GM12892 (cell line): ENCODE data around the gene HSF5.

Experiments used
- DNase-seq: peaks from one replicate; pipeline ENCODE4 v3.0.0; 2011; ENCODE audit not compliant: insufficient read length
- FAIRE-seq: peaks from 2 replicates; lab custom pipeline; 2011; peaks lifted over from hg19 to GRCh38; lab: Jason Lieb, UNC
- POLR2A ChIP-seq: IDR thresholded peaks from 2 replicates; pipeline ENCODE4 v1.6.1; 2011; ENCODE audit warnings: low read depth, low read length, control low read depth
- POLR2AphosphoS5 ChIP-seq: IDR thresholded peaks from 2 replicates; pipeline ENCODE4 v1.6.1; 2011; ENCODE audit warnings: low read depth, low read length, control low read depth
- TAF1 ChIP-seq: IDR thresholded peaks from 2 replicates; pipeline ENCODE4 v1.6.1; 2011; ENCODE audit warnings: low read depth, mild to moderate bottlenecking, control low read depth, low read length, borderline replicate concordance

HSF5 gene

DNA sequence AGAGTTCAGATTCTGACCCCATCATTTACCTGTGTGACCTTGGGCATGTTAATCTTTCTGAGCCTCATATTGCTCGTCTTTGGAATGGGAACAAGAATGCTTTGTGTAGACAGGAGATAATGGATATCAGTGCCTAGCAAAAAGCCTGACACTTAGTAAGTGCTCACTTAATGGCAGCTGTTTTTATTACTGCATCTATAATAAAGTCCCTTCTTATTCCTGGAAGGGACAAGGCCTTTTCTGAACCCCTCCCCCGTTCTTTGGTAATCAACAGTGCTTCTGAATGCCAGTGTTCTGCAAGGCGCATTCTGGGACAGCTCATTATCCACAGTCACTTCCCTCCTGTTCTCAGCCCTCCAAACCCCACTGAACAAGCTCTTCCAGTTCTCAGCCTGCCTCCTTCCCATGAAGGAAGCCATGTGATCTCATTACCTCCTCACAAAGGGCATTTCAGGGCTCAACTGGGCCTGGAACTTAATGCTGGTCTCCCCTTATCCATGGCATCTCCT is 111.1 kb downstream of the HSF5 start:
- TF ChIP-seq TAF1 (no peak), POLR2A (no peak), POLR2AphosphoS5 (no peak)
- DNase-seq (no peak), FAIRE-seq (no peak)

DNA sequence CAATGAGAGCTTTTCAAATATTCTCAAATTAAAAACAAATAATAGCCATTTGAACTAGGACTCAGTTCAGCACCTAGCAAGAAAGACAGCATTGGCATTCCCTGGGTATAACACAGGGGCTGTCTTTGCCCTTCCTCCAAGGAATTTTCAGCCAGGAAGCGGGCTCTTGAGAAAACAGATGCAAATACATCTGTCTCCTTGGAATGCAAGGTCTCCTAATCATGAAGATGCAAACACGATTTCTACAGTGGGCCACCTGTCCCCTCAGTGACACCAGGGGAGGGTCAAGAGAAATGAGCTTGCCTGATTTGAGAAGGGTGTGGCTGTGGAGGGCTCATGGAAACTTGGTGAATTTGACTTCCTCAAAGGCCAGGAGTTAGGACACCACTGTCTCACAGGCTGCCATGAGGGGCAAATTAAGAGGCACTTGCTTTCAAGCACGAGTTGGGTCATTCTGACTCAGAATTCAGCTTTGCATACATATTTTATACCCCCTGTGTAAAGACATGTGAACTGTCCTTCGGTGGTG is 111.7 kb downstream of the HSF5 start:
- FAIRE-seq = no peak
- TF ChIP-seq TAF1 (no peak), POLR2A (no peak), POLR2AphosphoS5 (no peak)

DNA sequence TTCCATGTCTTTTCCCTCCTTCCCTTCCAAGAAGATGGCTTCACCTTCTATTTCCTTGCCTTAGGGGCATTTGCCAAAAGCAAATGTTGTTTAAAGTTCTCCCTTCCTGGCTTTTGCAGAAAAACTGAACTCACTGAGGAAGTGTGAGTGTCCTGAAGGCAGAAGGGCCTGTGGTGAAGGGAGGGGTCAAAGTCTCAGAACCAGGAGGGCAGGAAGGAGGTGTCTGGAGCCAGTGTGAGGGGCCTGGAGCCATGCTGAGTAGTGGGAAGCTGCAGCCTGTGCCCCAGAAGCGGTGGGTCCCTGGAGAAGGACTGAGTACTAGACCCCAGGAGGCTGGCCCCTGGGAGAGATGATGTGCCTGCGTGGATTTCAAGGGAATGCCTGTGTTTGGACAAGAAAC is 112.4 kb downstream of the HSF5 start:
- FAIRE-seq (no peak), DNase-seq (no peak)
- TF ChIP-seq TAF1 (no peak), POLR2A (no peak), POLR2AphosphoS5 (no peak)

More for the DNA sequence above, 111.7 kb downstream of the HSF5 start:
- DNase-seq = no peak

DNA sequence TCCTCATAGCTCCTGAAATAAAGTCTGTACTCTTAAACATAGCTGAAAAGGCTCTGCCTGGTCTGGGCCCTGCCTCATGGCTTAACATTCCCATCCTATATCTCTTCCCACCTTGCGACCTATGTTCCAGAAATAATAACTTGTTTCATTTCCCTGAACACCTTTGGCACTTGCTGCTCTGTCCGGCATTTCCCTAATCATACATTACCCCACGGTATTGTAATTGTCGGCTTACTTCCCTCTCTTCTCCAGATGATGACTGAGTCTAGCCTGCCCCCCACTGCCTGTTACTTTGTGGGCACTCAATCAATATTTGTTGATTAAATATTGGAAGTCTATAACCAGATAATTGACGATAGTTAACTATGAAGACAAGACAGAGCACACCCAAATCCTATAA is 113.0 kb downstream of the HSF5 start:
- TF ChIP-seq POLR2AphosphoS5 (no peak), POLR2A (no peak)
- no peak for DNase-seq
- FAIRE-seq = no peak

DNA sequence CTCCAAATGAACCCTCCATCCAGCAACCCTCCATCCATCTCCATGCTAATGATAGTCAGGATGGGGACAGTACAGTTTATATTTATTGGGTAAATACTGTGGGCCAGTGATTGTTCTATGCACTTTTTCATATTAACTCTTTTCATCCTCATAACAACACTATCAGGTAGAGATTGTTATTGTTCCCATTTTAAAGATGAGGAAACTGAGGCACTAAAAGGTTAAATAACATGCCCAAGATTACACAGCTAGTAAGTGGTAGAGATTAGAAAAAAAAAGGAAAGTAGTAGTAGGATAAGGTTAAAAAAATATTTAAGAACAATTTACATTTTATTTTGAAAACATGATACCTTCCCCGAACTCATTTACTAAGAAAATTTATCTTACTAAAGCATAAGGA is 114.3 kb downstream of the HSF5 start:
- DNase-seq (no peak), FAIRE-seq (no peak)
- TF ChIP-seq POLR2A (no peak), POLR2AphosphoS5 (no peak), TAF1 (no peak)

DNA sequence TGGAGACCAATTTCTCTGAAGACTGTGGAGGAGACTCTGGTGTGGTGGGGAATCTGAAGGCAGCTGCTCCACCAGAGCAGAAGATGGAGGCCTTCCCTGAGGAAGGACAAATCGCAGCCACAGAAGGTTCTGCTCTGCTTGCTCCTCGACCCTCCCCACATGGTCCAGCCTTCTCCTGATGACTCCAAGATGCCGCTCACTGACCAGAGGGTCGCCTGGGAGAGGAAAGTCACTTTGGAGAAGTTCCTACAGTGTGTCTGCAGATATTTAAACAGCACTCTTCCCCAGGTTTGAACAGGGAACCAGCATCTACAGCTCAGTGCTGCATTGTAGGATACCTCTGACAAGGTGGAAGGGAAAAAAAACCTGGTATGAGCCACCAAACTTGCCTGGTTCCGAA is 115.2 kb downstream of the HSF5 start:
- FAIRE-seq (no peak), DNase-seq (no peak)
- TF ChIP-seq TAF1 = no peak
- TF ChIP-seq POLR2AphosphoS5 = no peak
- TF ChIP-seq POLR2A = no peak

DNA sequence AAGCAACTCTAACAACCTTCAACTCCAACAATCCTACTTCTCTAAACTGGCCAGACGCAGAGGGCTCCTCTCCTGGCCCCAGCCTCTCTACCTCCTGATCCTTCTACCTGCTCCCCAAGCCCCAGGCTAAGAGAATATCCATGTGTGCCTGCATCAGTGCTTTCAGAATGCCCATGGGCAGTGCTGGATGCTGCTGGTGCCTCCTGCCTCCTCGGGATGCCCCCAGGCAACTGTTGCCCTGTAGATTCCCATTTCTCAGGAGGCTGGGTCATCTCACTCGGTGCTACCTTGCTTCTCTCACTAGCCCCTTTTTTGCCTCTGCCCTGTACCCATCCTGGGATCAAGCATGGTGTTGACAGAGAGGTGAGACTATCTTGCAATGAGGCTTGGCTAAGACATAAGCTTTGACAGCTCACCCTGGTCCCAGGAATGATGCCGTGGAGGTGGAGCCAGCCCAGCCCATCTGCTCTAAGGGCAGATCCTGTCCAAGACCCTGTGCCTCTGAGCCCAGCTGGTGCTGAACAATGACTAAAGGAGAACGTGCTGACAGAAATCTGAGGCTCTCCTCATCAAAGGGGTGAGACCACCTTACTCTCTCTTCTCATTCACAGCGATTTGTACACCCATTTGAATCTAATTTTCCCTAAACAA is 116.8 kb downstream of the HSF5 start:
- TF ChIP-seq POLR2A (no peak), TAF1 (no peak), POLR2AphosphoS5 (no peak)
- no peak for FAIRE-seq
- no peak for DNase-seq

DNA sequence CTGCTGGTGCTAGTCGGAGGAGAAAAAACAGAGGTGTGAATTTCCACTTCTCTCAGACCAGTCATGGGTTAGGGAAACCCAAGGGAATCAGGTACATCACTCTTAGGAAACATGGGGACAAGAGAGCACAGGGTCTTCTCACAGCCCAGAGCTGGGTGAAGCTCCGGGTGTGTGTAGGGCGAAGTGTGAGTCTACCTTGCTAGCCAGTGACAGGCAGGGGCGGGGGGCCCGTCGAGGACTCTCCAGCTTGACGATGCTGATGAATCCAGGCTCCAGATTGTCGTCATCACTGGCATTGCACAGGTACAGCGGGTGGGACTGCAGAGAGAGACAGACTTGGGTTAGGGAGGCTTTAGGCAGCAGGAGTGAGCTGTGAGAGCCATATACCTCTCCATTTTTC is 117.5 kb downstream of the HSF5 start:
- DNase-seq = no peak
- TF ChIP-seq TAF1 = no peak
- no peak for TF ChIP-seq POLR2AphosphoS5
- TF ChIP-seq POLR2A = no peak
- FAIRE-seq = no peak

DNA sequence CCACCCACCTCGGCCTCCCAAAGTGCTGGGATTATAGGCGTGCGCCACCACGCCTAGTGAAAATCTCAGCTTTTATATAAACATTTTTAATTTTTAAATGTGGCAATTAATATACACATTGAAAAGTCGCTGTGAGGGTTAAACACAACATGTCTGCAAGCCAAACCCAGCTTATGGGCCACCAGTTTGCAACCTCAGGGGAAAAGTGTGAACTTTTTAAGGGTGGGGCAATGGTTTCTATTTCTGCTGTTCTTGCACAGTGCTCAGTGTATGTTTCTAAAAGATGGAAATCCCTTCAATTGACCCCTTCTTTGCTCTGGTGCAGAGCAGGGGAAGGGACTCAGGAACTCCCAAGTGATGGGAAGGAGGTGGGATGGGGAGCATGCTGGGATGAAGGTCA is 117.9 kb downstream of the HSF5 start:
- DNase-seq (no peak), FAIRE-seq (no peak)
- TF ChIP-seq POLR2A = no peak
- no peak for TF ChIP-seq POLR2AphosphoS5
- no peak for TF ChIP-seq TAF1
